H1 (cell line): Measurements from ENCODE around the gene PDE2A. TPM values are rescaled to one million over a fixed set of nuclear protein-coding genes. Genes with fewer than 3 reads are reported as not detected.

Experiments used
- CTCF ChIA-PET: fragments of 300-600 bp; sonication (Branson Sonifier 250); formaldehyde crosslinking; loops from one replicate; lab custom pipeline; 2021; ENCODE audit not compliant: partially characterized antibody; lab: Charles Lee
- POLR2A ChIA-PET: fragments of 300-600 bp; sonication (Branson Sonifier 250); formaldehyde crosslinking; loops from one replicate; lab custom pipeline; 2021; ENCODE audit warnings: inconsistent platforms; ENCODE audit not compliant: partially characterized antibody; lab: Charles Lee
- DNase-seq, 2 experiments: peaks; one replicate each; pipeline versions ENCODE4 v3.0.0 to v3.0.0-alpha.2; 2010 to 2022; ENCODE audit warnings: low spot score in 2 of 2, low read depth in 1 of 2, mixed read lengths in 1 of 2
- FAIRE-seq: peaks from 2 replicates; lab custom pipeline; 2011; peaks lifted over from hg19 to GRCh38; lab: Jason Lieb, UNC
- H2AFZ ChIP-seq: 2 replicates; pipeline ENCODE4 v1.8.1; 2012; ENCODE audit warnings: low read length, inconsistent platforms
- H2AK5ac ChIP-seq: 2 replicates; pipeline ENCODE4 v1.6.1; 2013; ENCODE audit warnings: low read depth, low read length
- H2BK120ac ChIP-seq: replicated peaks from 2 replicates; pipeline ENCODE3; 2013; ENCODE audit warnings: low read depth, low read length, inconsistent platforms
- H2BK12ac ChIP-seq: 2 replicates; pipeline ENCODE4 v1.6.1; 2013; ENCODE audit warnings: low read depth, low read length
- H2BK15ac ChIP-seq: 2 replicates; pipeline ENCODE4 v1.6.1; 2013; ENCODE audit warnings: low read length
- H2BK20ac ChIP-seq: 2 replicates; pipeline ENCODE4 v1.6.1; 2013; ENCODE audit warnings: low read length
- H2BK5ac ChIP-seq: 2 replicates; pipeline ENCODE4 v1.6.1; 2013; ENCODE audit warnings: low read depth, low read length
- H3K14ac ChIP-seq: 2 replicates; pipeline ENCODE4 v1.6.1; 2013; ENCODE audit warnings: inconsistent platforms; ENCODE audit not compliant: insufficient read length
- H3K18ac ChIP-seq: 2 replicates; pipeline ENCODE4 v1.6.1; 2013; ENCODE audit warnings: low read length; ENCODE audit errors: extremely low read depth
- H3K23ac ChIP-seq: 2 replicates; pipeline ENCODE4 v1.6.1; 2013; ENCODE audit warnings: inconsistent platforms; ENCODE audit not compliant: insufficient read length
- H3K23me2 ChIP-seq: 2 replicates; pipeline ENCODE4 v1.6.1; 2013; ENCODE audit warnings: low read depth, low read length
- H3K27ac ChIP-seq: 2 replicates; pipeline ENCODE4 v1.6.1; 2011; ENCODE audit warnings: low read depth, low read length, inconsistent platforms
- H3K27me3 ChIP-seq, 4 experiments: replicated peaks in 1 of 4; 1 replicate in 1 of 4; 2 replicates in 3 of 4; pipeline versions ENCODE4 v1.6.1 to v1.8.1; 2011 to 2013; ENCODE audit warnings: low read length in 3 of 4, mild to moderate bottlenecking in 3 of 4, inconsistent platforms in 2 of 4, mixed read lengths in 2 of 4, moderate library complexity in 1 of 4; ENCODE audit not compliant: control insufficient read depth in 3 of 4, insufficient read depth in 3 of 4; ENCODE audit errors: extremely low read depth in 1 of 4
- H3K36me3 ChIP-seq, 4 experiments: 2 replicates each; pipeline versions ENCODE4 v1.6.1 to v1.8.1; 2011 to 2013; ENCODE audit warnings: mild to moderate bottlenecking in 4 of 4, low read length in 3 of 4, moderate library complexity in 2 of 4, control low read depth in 1 of 4, inconsistent platforms in 1 of 4; ENCODE audit not compliant: insufficient read depth in 4 of 4, control insufficient read depth in 2 of 4
- H3K4ac ChIP-seq: replicated peaks from 2 replicates; pipeline ENCODE3; 2013; ENCODE audit warnings: low read length, low read depth, mixed read lengths, inconsistent platforms; ENCODE audit not compliant: insufficient read length
- H3K4me1 ChIP-seq, 4 experiments: replicated peaks in 1 of 4; 1 replicate in 1 of 4; 2 replicates in 3 of 4; pipeline versions ENCODE4 v1.6.1 to v1.8.1; 2011 to 2013; ENCODE audit warnings: low read length in 3 of 4, inconsistent platforms in 2 of 4, mixed read lengths in 1 of 4; ENCODE audit not compliant: insufficient read depth in 4 of 4, control insufficient read depth in 3 of 4
- H3K4me2 ChIP-seq, 2 experiments: 2 replicates each; pipeline versions ENCODE4 v1.6.1 to v1.8.1; 2011 to 2013; ENCODE audit warnings: low read depth in 2 of 2, low read length in 2 of 2, control low read depth in 1 of 2, inconsistent platforms in 1 of 2, mild to moderate bottlenecking in 1 of 2; ENCODE audit not compliant: insufficient read depth in 1 of 2
- H3K4me3 ChIP-seq, 4 experiments: fragments of 200-600, 300-600 bp in 1 of 4; sonication (generic), shearing (Covaris generic), sonication (Bioruptor Twin) in 1 of 4; 2 replicates each; pipeline versions ENCODE4 v1.5.1 to v1.8.1; 2011 to 2016; ENCODE audit warnings: low read length in 4 of 4, low read depth in 3 of 4, control low read depth in 2 of 4, inconsistent platforms in 2 of 4, mild to moderate bottlenecking in 2 of 4, mixed read lengths in 1 of 4, moderate library complexity in 1 of 4; ENCODE audit not compliant: insufficient read depth in 2 of 4; ENCODE audit errors: extremely low read depth in 1 of 4
- H3K56ac ChIP-seq: replicated peaks from 2 replicates; pipeline ENCODE3; 2013; ENCODE audit warnings: low read depth, mild to moderate bottlenecking, mixed read lengths, low read length, inconsistent platforms; ENCODE audit not compliant: insufficient read length
- H3K79me1 ChIP-seq: 2 replicates; pipeline ENCODE4 v1.6.1; 2013; ENCODE audit warnings: low read depth, low read length, control low read depth
- H3K79me2 ChIP-seq, 2 experiments: 2 replicates each; pipeline versions ENCODE4 v1.6.1 to v1.8.1; 2012 to 2013; ENCODE audit warnings: low read length in 2 of 2, mild to moderate bottlenecking in 2 of 2, inconsistent platforms in 1 of 2; ENCODE audit not compliant: insufficient read depth in 2 of 2, control insufficient read depth in 1 of 2
- H3K9ac ChIP-seq, 4 experiments: replicated peaks in 1 of 4; 1 replicate in 1 of 4; 2 replicates in 3 of 4; pipeline versions ENCODE4 v1.6.1 to v1.8.1; 2011 to 2013; ENCODE audit warnings: low read depth in 3 of 4, low read length in 3 of 4, control low read depth in 2 of 4, mild to moderate bottlenecking in 2 of 4, moderate library complexity in 2 of 4, inconsistent platforms in 1 of 4; ENCODE audit errors: extremely low read depth in 1 of 4
- H3K9me3 ChIP-seq, 2 experiments: 2 replicates each; pipeline versions ENCODE4 v1.6.1 to v1.8.1; 2012 to 2013; ENCODE audit warnings: mild to moderate bottlenecking in 2 of 2, moderate library complexity in 2 of 2, control low read depth in 1 of 2, inconsistent platforms in 1 of 2, low read depth in 1 of 2, low read length in 1 of 2, mixed read lengths in 1 of 2; ENCODE audit not compliant: insufficient read depth in 2 of 2
- H4K20me1 ChIP-seq, 2 experiments: replicated peaks in 1 of 2; 2 replicates each; pipeline versions ENCODE3 to v1.8.1; 2011 to 2013; ENCODE audit warnings: inconsistent platforms in 2 of 2, low read length in 2 of 2, mild to moderate bottlenecking in 1 of 2; ENCODE audit not compliant: insufficient read depth in 2 of 2, control insufficient read depth in 1 of 2
- H4K5ac ChIP-seq: 2 replicates; pipeline ENCODE4 v1.6.1; 2013; ENCODE audit warnings: low read length, low read depth, mixed read lengths, inconsistent platforms; ENCODE audit not compliant: insufficient read length
- H4K8ac ChIP-seq: 2 replicates; pipeline ENCODE4 v1.8.0; 2013; ENCODE audit warnings: mild to moderate bottlenecking, moderate library complexity, low read length, inconsistent platforms; ENCODE audit not compliant: insufficient read depth; ENCODE audit errors: extremely low read depth
- H4K91ac ChIP-seq: replicated peaks from 2 replicates; pipeline ENCODE3; 2013; ENCODE audit warnings: low read length, mixed read lengths, inconsistent platforms; ENCODE audit not compliant: insufficient read length
- ATF2 ChIP-seq: IDR thresholded peaks from 2 replicates; pipeline ENCODE4 v1.6.1; 2012; ENCODE audit warnings: low read length, inconsistent platforms
- CBX5 ChIP-seq: fragments of 300-800, 300-1000 bp; sonication (generic); IDR thresholded peaks from 2 replicates; pipeline ENCODE4 v1.7.1; 2016; ENCODE audit warnings: antibody characterized with exemption, low read length, low read depth
- E2F6 ChIP-seq: IDR thresholded peaks from 2 replicates; pipeline ENCODE4 v1.6.1; 2012; ENCODE audit warnings: inconsistent platforms
- GABPA ChIP-seq: IDR thresholded peaks from 2 replicates; pipeline ENCODE4 v1.6.1; 2011; ENCODE audit warnings: mild to moderate bottlenecking, low read length, moderate library complexity, borderline replicate concordance; ENCODE audit not compliant: insufficient read depth
- JUN ChIP-seq: IDR thresholded peaks from 2 replicates; pipeline ENCODE4 v1.6.1; 2011; ENCODE audit warnings: low read depth, mild to moderate bottlenecking, improper control_type of control experiment, low read length
- NRF1 ChIP-seq: IDR thresholded peaks from 2 replicates; pipeline ENCODE4 v1.6.1; 2011; ENCODE audit warnings: mild to moderate bottlenecking, low read depth, low read length, improper control_type of control experiment
- POU5F1 ChIP-seq: IDR thresholded peaks from 2 replicates; pipeline ENCODE4 v1.6.1; 2011; ENCODE audit warnings: low read depth, mild to moderate bottlenecking, low read length, moderate library complexity
- RAD21 ChIP-seq, 2 experiments: IDR thresholded peaks in 1 of 2; conservative IDR thresholded peaks in 1 of 2; 2 replicates each; pipeline ENCODE4 v1.6.1; 2011; ENCODE audit warnings: low read depth in 2 of 2, low read length in 2 of 2, improper control_type of control experiment in 1 of 2, inconsistent platforms in 1 of 2, mild to moderate bottlenecking in 1 of 2, moderate library complexity in 1 of 2
- RNF2 ChIP-seq: fragments of 200-900, 300-1000 bp; sonication (generic); IDR thresholded peaks from 2 replicates; pipeline ENCODE4 v1.7.1; 2016; ENCODE audit warnings: borderline replicate concordance, low read depth, mild to moderate bottlenecking, antibody characterized with exemption, low read length; ENCODE audit not compliant: poor library complexity, severe bottlenecking; ENCODE audit errors: missing control alignments
- SIRT6 ChIP-seq: IDR thresholded peaks from one replicate; pipeline ENCODE4 v1.7.1; 2012; ENCODE audit warnings: low read length, inconsistent platforms
- ZNF274 ChIP-seq: IDR thresholded peaks from 2 replicates; pipeline ENCODE4 v1.7.0; 2012; ENCODE audit warnings: low read length, borderline replicate concordance; ENCODE audit errors: extremely low read depth
- WGBS, 2 experiments: shearing (Covaris generic) in 1 of 2; methylation state at CpG; one replicate each; pipeline versions ENCODE4 v1.1.6 to v1.1.7; 2013 to 2015; ENCODE audit warnings: low lambda C conversion rate in 2 of 2, mixed read lengths in 2 of 2, inconsistent platforms in 1 of 2, low coverage in 1 of 2, missing lambda C conversion rate in 1 of 2; ENCODE audit not compliant: insufficient replicate concordance in 2 of 2, insufficient coverage in 1 of 2, insufficient read length in 1 of 2; ENCODE audit errors: extremely low coverage in 1 of 2, missing lambda C conversion rate in 1 of 2; 5-methylcytosine and 5-hydroxymethylcytosine counted together
- polyA plus RNA-seq, 7 experiments: library from polyadenylated mRNA; depleted of rRNA in 3 of 7; stranded (reverse) in 5 of 7; unstranded in 2 of 7; fragments of >200 nt in 5 of 7; fragments of 200-250 nt in 2 of 7; gene quantifications; 1 replicate in 5 of 7; 2 replicates in 1 of 7; 4 replicates in 1 of 7; pipeline versions ENCODE4 v1.2.1 to v1.2.3, GENCODE V29; 2011 to 2013; ENCODE audit warnings: missing spikeins in 2 of 7, mixed read lengths in 2 of 7
- total RNA-seq: library from RNA; stranded (reverse); fragmentation: NEBNext Ultra II Directional; extraction: Animal tissue kit (Norgen Biotek cat#: 25700); gene quantifications from 2 replicates; pipeline ENCODE4 v1.2.1, GENCODE V29; 2021

PDE2A gene
- total and polyA plus RNA-seq, 2 of the 8 experiments (the other 6 are each of a cell fraction or from before 2014, with no cell fraction given), result 3.4 to 7.1 TPM

GRCh38 chr11:72701466-72701865, 27.2 kb upstream of the PDE2A start:
- Histone ChIP-seq H3K9me3 (no peaks in the 10 kb centered on the region), H3K9ac (no peak overlapping the region), H3K27ac (no peak overlapping the region), H4K20me1 (peaks cover 3 to 13% of the 10 kb centered on the region in 2 experiments), H2BK120ac (no peak overlapping the region), H2BK15ac (no peak overlapping the region), H3K4me1 (peaks cover 9 to 37% (median 29%) of the 10 kb centered on the region in 4 experiments), H3K79me1 (no peaks in the 10 kb centered on the region; the same call in 1 of the 2 replicates), H3K79me2 (no peaks in the 10 kb centered on the region), H4K5ac (no peak overlapping the region), H3K23me2 (peaks cover 2% of the 10 kb centered on the region; the same call in 1 of the 2 replicates), H3K23ac (no peak overlapping the region), H3K18ac (no peak overlapping the region), H2BK12ac (no peak overlapping the region), H2AFZ (no peak overlapping the region), H3K27me3 (no peaks in the 10 kb centered on the region), H3K14ac (no peak overlapping the region), H2BK20ac (no peak overlapping the region), H3K4me3 (no peak overlapping the region), H4K91ac (no peak overlapping the region), H3K56ac (no peak overlapping the region), H3K4me2 (no peak overlapping the region), H4K8ac (no peak overlapping the region), H2AK5ac (no peak overlapping the region), H3K36me3 (peaks cover 0 to 8% (median 0%) of the 10 kb centered on the region in 4 experiments; a peak in 1 of 8 replicates), H3K4ac (no peak overlapping the region), H2BK5ac (no peak overlapping the region)
- ChIA-PET CTCF (interaction anchor here (1.2 to 8.3 kb wide), 2 partner anchors 10 to 19 kb away, joined by 3 to 79 read pairs; no protein-coding TSS in a partner anchor), POLR2A (no interaction called here)
- DNase-seq, result no peak
- 91% methylated on average over 10 of the region's 10 CpGs; no CpG with 5 or more reads in 1 of the 2 experiments for WGBS, 2 experiments
- no peak for FAIRE-seq
- TF ChIP-seq POU5F1, result no peak
- TF ChIP-seq SIRT6, result no peak
- TF ChIP-seq JUN, result no peak
- TF ChIP-seq RAD21 (IDR thresholded peaks at IDR 0.05 in 1 of 2, conservative IDR thresholded peaks at IDR 0.05 in 1 of 2; ENCODE audit: low read depth in 2 of 2, low read length in 2 of 2), result no peak
- no peak for TF ChIP-seq E2F6
- no peak for TF ChIP-seq NRF1
- no peak for TF ChIP-seq RNF2
- TF ChIP-seq GABPA, result no peak
- TF ChIP-seq CBX5, result no peak
- TF ChIP-seq ZNF274, result no peak
- TF ChIP-seq ATF2, result no peak
